CD4-positive, alpha-beta T cell treated with Interleukin-10 for 1 hour (primary cell): Measurements from ENCODE around the gene SPHK1.
A peak's percentile ranks its signal among the peaks of the same experiment; 100 is the strongest.

Source experiments
- DNase-seq: peaks from one replicate; pipeline ENCODE4 v3.0.0-alpha.2; 2020

SPHK1 gene

GRCh38 chr17:76410328-76410965, 26.0 kb downstream of the SPHK1 start:
- no peak for DNase-seq

GRCh38 chr17:76411247-76411646, 26.8 kb downstream of the SPHK1 start:
- DNase-seq: no peak

- no peak for DNase-seq
These were observed 30.2 kb downstream of the SPHK1 start for GRCh38 chr17:76414334-76415295.

DNA sequence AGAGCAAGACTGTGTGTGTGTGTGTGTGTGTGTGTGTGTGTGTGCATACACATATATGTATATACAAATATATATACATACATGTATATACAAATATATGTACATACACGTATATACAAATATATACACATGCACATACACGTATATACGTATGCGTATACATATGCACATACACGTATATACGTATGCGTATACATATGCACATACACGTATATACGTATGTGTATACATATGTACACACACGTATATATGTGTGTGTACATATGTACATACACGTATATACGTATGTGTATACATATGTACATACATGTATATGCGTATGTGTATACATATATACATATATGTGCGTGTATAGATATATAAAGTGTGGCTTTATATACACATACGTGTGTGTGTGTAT, 31.4 kb downstream of the SPHK1 start:
- no peak for DNase-seq

- no peak for DNase-seq
These were observed 32.0 kb downstream of the SPHK1 start for GRCh38 chr17:76416457-76416856.

- DNase-seq: no peak
These were observed 32.5 kb downstream of the SPHK1 start for GRCh38 chr17:76416899-76417298.

- no peak for DNase-seq
These were observed 33.2 kb downstream of the SPHK1 start for GRCh38 chr17:76417499-76418143.

- DNase-seq: no peak
These were observed 35.3 kb downstream of the SPHK1 start for GRCh38 chr17:76419576-76420260.

DNA sequence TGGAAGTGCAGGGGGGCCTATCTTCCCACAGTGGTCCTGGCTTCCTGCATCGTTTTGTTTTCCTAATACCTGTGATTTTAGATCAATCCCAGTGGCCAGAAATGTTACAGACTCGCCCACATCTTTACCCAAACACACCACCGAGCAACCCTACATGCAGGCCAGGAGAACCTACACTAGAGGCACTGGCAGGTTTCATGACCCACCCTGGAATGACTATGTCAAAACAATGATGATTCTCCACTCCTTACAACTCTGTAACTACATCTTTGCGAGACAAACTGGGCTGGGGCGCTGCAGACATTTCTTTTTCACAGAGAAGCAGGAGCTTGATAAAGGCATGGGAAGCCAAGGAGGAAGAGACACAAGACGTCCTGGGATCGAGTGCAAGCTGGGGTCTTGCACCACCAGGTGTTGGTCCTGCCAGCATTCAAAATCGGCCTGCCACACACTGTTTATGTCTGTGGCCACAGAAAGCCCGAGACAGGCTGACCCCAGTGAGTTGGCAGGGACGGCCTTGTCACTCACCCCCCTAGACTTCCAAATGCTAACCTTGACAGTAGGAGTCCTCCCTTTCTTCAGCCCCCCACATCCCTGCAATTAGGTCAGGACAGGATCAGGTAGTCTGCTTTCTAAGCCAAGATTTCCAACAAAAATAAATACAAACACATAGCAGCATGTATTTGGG, 36.1 kb downstream of the SPHK1 start:
- no peak for DNase-seq

GRCh38 chr17:76421044-76421407, 36.6 kb downstream of the SPHK1 start:
- DNase-seq: no peak

GRCh38 chr17:76422406-76422805, 38.0 kb downstream of the SPHK1 start:
- no peak for DNase-seq

GRCh38 chr17:76422860-76423259, 38.5 kb downstream of the SPHK1 start:
- DNase-seq: no peak

DNA sequence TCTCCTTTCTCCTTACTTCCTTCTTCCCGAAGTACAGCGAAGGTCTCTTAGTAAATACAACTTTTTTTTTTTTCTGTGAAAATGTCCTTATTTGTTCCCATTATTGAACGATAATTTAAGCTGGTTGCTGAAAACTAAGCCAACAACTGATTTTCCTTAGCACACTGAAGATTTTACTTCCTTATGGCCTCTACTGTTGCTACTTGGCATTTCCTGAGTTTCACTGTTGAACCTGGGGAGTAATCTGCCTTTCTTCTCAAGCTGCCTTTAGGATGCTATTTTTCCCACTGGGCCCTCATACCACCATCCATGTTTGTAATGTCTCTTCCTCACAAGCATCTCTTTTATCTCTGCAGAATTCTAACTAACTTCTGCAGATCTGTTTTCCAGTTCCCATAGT, 42.4 kb downstream of the SPHK1 start:
- DNase-seq: no peak

GRCh38 chr17:76427501-76428231, 43.3 kb downstream of the SPHK1 start:
- no peak for DNase-seq

DNA sequence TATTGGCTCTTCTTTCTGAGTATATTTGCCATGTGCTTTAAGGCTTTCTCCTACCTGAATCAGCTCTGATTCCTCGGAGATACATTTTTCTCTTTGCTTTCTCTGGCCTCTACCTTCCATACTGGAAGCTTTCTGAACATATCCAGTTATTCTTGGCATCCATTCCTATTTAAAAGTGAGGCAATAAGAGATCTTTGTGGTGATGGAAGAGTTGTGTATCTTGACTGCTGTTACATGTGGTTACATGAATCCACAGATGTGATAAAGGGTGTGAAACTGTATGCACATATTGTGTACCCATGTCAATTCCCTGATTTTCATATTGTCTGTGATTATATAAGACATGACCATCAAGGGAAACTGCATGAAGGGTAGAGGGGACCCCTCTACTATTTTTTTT, 44.1 kb downstream of the SPHK1 start:
- no peak for DNase-seq

DNA sequence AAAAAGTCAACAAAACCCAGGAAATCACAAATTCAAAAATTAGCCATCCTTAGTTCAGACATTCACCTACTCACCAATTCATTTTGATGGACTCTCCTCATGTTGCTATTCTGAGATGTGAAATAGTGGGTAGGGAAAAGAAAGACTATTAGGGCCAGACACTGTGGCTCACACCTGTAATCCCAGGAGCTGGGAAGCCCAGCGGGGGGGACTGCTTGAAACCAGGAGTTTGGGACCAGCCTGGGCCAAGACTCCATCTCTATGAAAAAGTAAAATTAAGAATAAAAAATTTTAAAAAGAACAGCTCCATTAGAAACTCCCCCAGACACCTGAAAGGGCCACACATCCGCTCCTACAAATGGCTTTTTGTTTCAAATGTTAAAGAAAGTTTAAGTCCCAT, 47.1 kb downstream of the SPHK1 start:
- DNase-seq: no peak

DNA sequence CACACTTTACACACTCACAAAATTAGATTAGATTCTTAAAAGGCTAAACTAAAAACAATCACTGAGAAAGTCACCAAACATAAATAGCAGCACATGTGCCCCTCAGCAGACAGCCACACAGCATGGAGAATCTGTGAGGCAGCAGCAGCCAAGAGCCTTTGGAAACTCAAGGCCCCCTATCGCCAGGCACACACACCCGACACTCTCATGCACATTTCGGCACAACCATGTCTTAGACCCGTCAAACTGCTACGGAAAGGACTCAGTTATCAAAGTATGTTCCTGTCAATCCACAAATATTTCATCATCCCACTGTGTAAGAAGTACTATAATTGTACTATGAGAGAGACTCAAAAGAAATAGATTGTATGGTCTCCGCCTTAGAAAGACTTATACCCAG, 47.6 kb downstream of the SPHK1 start:
- DNase-seq: no peak

DNA sequence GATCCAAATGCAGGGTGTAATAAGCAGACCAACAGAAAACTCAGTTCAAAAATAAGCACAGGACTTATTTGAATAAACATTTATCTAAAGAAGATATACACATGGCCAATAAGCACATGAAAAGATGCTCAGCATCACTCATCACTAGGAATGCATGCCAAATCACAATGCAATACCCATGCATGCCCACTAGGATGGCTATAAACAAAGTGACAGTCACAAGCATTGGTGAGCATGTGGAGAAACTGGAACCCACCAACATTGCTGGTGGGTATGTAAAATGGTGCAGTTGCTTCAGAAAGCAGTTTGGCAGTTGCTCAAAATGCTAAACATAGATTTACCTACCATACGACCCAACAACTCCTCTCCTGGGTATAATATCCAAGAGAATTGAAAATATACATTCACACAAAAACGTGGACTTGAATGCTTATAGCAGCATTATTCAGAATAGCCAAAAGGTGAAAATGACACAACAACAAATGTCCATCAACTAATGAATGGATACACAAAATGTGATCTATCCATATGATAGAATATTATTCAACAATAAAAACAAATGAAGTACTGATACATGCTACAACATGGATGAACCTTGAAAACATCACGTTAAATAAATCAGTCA, 48.4 kb downstream of the SPHK1 start:
- DNase-seq: peak; percentile 22

GRCh38 chr17:76433693-76434092, 49.3 kb downstream of the SPHK1 start:
- DNase-seq: no peak

DNA sequence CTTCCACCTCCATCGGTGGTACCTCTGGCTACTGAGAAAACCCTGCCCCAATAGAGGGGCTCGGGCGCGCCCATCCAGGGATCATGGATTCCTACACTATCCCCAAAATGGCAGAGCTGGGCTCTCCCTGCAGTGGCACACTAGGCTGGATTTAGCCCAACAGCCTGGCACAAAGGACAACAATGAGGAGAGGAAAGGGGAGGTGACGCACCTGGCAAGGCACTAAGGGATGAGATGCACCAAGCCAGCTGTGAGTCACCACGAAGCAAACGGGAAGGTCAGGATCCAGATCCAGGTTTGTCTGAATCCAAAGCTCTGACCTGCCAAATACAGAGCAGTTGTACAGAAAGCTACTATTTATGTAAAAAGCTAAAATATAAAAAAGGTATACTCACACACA, 50.5 kb downstream of the SPHK1 start:
- no peak for DNase-seq

DNA sequence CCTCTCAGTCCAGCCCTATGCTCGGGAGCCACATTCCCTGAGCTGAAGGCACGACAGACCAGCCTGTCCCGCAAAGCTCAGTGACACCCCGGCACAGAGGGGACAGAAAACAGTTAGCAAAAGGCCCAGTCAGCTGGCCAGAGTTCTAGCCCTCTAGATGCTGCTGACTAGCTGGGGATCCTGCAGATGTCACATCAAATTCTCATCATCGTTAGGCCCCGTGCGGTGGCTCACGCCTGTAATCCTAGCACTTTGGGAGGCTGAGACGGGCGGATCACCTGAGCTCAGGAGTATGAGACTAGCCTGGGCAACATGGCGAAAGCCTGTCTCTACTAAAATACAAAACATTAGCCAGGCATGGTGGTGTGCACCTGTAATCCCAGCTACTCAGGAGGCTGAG, 51.3 kb downstream of the SPHK1 start:
- DNase-seq: no peak
